Activated naive CD4-positive, alpha-beta T cell treated with anti-CD3 and anti-CD28 coated beads for 36 hours (primary cell): ENCODE measurements around the gene ITGAV. TPM values are rescaled to one million over a fixed set of nuclear protein-coding genes. Genes with fewer than 3 reads are reported as not detected.

Experiments used
- CTCF ChIA-PET: fragments of 350-600 bp; sonication (Branson Sonifier 250); formaldehyde crosslinking; loops from one replicate; lab custom pipeline; 2021; ENCODE audit warnings: antibody characterized with exemption; lab: Charles Lee
- DNase-seq: peaks from one replicate; pipeline ENCODE4 v3.0.0-alpha.2; 2020
- H3K27ac Mint-ChIP-seq: one replicate; pipeline ENCODE4 v1.8.0; 2021; ENCODE audit warnings: mild to moderate bottlenecking, mixed read lengths
- H3K27me3 Mint-ChIP-seq: one replicate; pipeline ENCODE4 v1.8.0; 2021; ENCODE audit warnings: low read depth, mixed read lengths
- H3K36me3 Mint-ChIP-seq: one replicate; pipeline ENCODE4 v1.8.0; 2021; ENCODE audit warnings: low read depth, mixed read lengths
- H3K4me1 Mint-ChIP-seq: one replicate; pipeline ENCODE4 v1.8.0; 2021; ENCODE audit warnings: low read depth, mixed read lengths
- H3K4me3 Mint-ChIP-seq: one replicate; pipeline ENCODE4 v1.8.0; 2021; ENCODE audit warnings: mild to moderate bottlenecking, moderate library complexity, mixed read lengths
- H3K9me3 Mint-ChIP-seq: one replicate; pipeline ENCODE4 v1.8.0; 2021; ENCODE audit warnings: mixed read lengths
- intact Hi-C: fragments of 100-400 bp; cut with micrococcal nuclease; formaldehyde crosslinking; loops from one replicate; pipeline ENCODE4 v1.15.1; 2023
- total RNA-seq, 2 experiments: library from RNA; stranded (reverse); gene quantifications; one replicate each; pipeline ENCODE4 v1.2.3, GENCODE V29; 2021

Gene ITGAV
- total RNA-seq, 2 experiments from 2014 or later, result 4.5 to 5.0 TPM

- intact Hi-C loops, result no loop called here
- H3K4me3 Mint-ChIP-seq, result no peak overlapping the region
- no peak overlapping the region for H3K27ac Mint-ChIP-seq
- H3K36me3 Mint-ChIP-seq, result peaks cover 3% of the 10 kb centered on the region
- peaks cover 2% of the 10 kb centered on the region for H3K4me1 Mint-ChIP-seq
- CTCF ChIA-PET, result interaction anchor here (1.6 kb wide), 1 partner anchor 13 kb away, joined by 3 read pairs; no protein-coding TSS in a partner anchor
- H3K27me3 Mint-ChIP-seq, result no peaks in the 10 kb centered on the region
- no peak for DNase-seq
- no peaks in the 10 kb centered on the region for H3K9me3 Mint-ChIP-seq
Observed at GRCh38 chr2:186599186-186599778, 9.4 kb downstream of the ITGAV start.

- Mint-ChIP-seq H3K27me3 (no peaks in the 10 kb centered on the region), H3K36me3 (peaks cover 3% of the 10 kb centered on the region), H3K4me1 (no peaks in the 10 kb centered on the region), H3K9me3 (no peaks in the 10 kb centered on the region), H3K27ac (no peak overlapping the region), H3K4me3 (no peak overlapping the region)
- intact Hi-C loops, result no loop called here
- no peak for DNase-seq
- CTCF ChIA-PET, result no interaction called here
Observed at GRCh38 chr2:186603286-186603685, 13.4 kb downstream of the ITGAV start.

- Mint-ChIP-seq H3K27me3 (no peaks in the 10 kb centered on the region), H3K27ac (no peak overlapping the region), H3K36me3 (peaks cover 1% of the 10 kb centered on the region), H3K4me3 (no peak overlapping the region), H3K4me1 (no peaks in the 10 kb centered on the region), H3K9me3 (no peaks in the 10 kb centered on the region)
- CTCF ChIA-PET, result no interaction called here
- DNase-seq, result no peak
- intact Hi-C loops, result no loop called here
Observed at GRCh38 chr2:186605041-186605440, 15.2 kb downstream of the ITGAV start.

- Mint-ChIP-seq H3K4me1 (no peaks in the 10 kb centered on the region), H3K36me3 (peaks cover under 1% of the 10 kb centered on the region), H3K9me3 (no peaks in the 10 kb centered on the region), H3K27ac (no peak overlapping the region), H3K27me3 (no peaks in the 10 kb centered on the region), H3K4me3 (no peak overlapping the region)
- CTCF ChIA-PET, result interaction anchor here (1.9 kb wide), 1 partner anchor 33 kb away, joined by 5 read pairs; no protein-coding TSS in a partner anchor
- no peak for DNase-seq
- intact Hi-C loops, result no loop called here
Observed at GRCh38 chr2:186607660-186608324, 17.9 kb downstream of the ITGAV start.

GRCh38 chr2:186610785-186611184 is 20.9 kb downstream of the ITGAV start:
- DNase-seq, result no peak
- no peaks in the 10 kb centered on the region for H3K4me1 Mint-ChIP-seq
- no peak overlapping the region for H3K27ac Mint-ChIP-seq
- no peaks in the 10 kb centered on the region for H3K27me3 Mint-ChIP-seq
- no peaks in the 10 kb centered on the region for H3K36me3 Mint-ChIP-seq
- intact Hi-C loops, result no loop called here
- no peak overlapping the region for H3K4me3 Mint-ChIP-seq
- CTCF ChIA-PET, result no interaction called here
- H3K9me3 Mint-ChIP-seq, result no peaks in the 10 kb centered on the region

- CTCF ChIA-PET, result interaction anchor here (0.7 to 1.2 kb wide), 2 partner anchors 9 to 12 kb away, joined by 3 read pairs; no protein-coding TSS in a partner anchor
- H3K4me3 Mint-ChIP-seq, result no peak overlapping the region
- H3K4me1 Mint-ChIP-seq, result no peaks in the 10 kb centered on the region
- H3K9me3 Mint-ChIP-seq, result no peaks in the 10 kb centered on the region
- H3K27ac Mint-ChIP-seq, result no peak overlapping the region
- no peak for DNase-seq
- no peaks in the 10 kb centered on the region for H3K36me3 Mint-ChIP-seq
- intact Hi-C loops, result no loop called here
- no peaks in the 10 kb centered on the region for H3K27me3 Mint-ChIP-seq
Observed at GRCh38 chr2:186611526-186611925, 21.7 kb downstream of the ITGAV start.

GRCh38 chr2:186612026-186612425 is 22.2 kb downstream of the ITGAV start:
- H3K4me3 Mint-ChIP-seq, result no peak overlapping the region
- intact Hi-C loops, result no loop called here
- DNase-seq, result no peak
- H3K27me3 Mint-ChIP-seq, result no peaks in the 10 kb centered on the region
- no peaks in the 10 kb centered on the region for H3K9me3 Mint-ChIP-seq
- no peaks in the 10 kb centered on the region for H3K4me1 Mint-ChIP-seq
- H3K27ac Mint-ChIP-seq, result no peak overlapping the region
- CTCF ChIA-PET, result interaction anchor here (0.8 to 1.2 kb wide), 2 partner anchors 12 to 22 kb away, joined by 3 read pairs; no protein-coding TSS in a partner anchor
- no peaks in the 10 kb centered on the region for H3K36me3 Mint-ChIP-seq

- Mint-ChIP-seq H3K36me3 (no peaks in the 10 kb centered on the region), H3K27me3 (no peaks in the 10 kb centered on the region), H3K9me3 (no peaks in the 10 kb centered on the region), H3K4me3 (no peak overlapping the region), H3K27ac (no peak overlapping the region), H3K4me1 (no peaks in the 10 kb centered on the region)
- intact Hi-C loops, result no loop called here
- CTCF ChIA-PET, result interaction anchor here (0.6 to 1.2 kb wide), 3 partner anchors 13 to 43 kb away, joined by 3 read pairs; no protein-coding TSS in a partner anchor
- no peak for DNase-seq
Observed at GRCh38 chr2:186612555-186613440, 22.9 kb downstream of the ITGAV start.

- intact Hi-C loops, result no loop called here
- H3K9me3 Mint-ChIP-seq, result no peaks in the 10 kb centered on the region
- H3K27me3 Mint-ChIP-seq, result no peaks in the 10 kb centered on the region
- no peaks in the 10 kb centered on the region for H3K36me3 Mint-ChIP-seq
- no peaks in the 10 kb centered on the region for H3K4me1 Mint-ChIP-seq
- CTCF ChIA-PET, result no interaction called here
- no peak overlapping the region for H3K4me3 Mint-ChIP-seq
- H3K27ac Mint-ChIP-seq, result no peak overlapping the region
- no peak for DNase-seq
Observed at GRCh38 chr2:186614373-186614772, 24.5 kb downstream of the ITGAV start.

GRCh38 chr2:186617148-186617547 is 27.3 kb downstream of the ITGAV start:
- no peak overlapping the region for H3K4me3 Mint-ChIP-seq
- no peaks in the 10 kb centered on the region for H3K27me3 Mint-ChIP-seq
- CTCF ChIA-PET, result no interaction called here
- no peak overlapping the region for H3K27ac Mint-ChIP-seq
- no peaks in the 10 kb centered on the region for H3K9me3 Mint-ChIP-seq
- DNase-seq, result no peak
- H3K4me1 Mint-ChIP-seq, result no peaks in the 10 kb centered on the region
- intact Hi-C loops, result no loop called here
- no peaks in the 10 kb centered on the region for H3K36me3 Mint-ChIP-seq

- Mint-ChIP-seq H3K36me3 (peaks cover 4% of the 10 kb centered on the region), H3K4me3 (no peak overlapping the region), H3K4me1 (no peaks in the 10 kb centered on the region), H3K9me3 (no peaks in the 10 kb centered on the region), H3K27ac (no peak overlapping the region), H3K27me3 (no peaks in the 10 kb centered on the region)
- intact Hi-C loops, result no loop called here
- DNase-seq, result no peak
- CTCF ChIA-PET, result no interaction called here
Observed at GRCh38 chr2:186617771-186618170, 27.9 kb downstream of the ITGAV start.

- Mint-ChIP-seq H3K4me1 (no peaks in the 10 kb centered on the region), H3K9me3 (no peaks in the 10 kb centered on the region), H3K27ac (no peak overlapping the region), H3K27me3 (no peaks in the 10 kb centered on the region), H3K4me3 (no peak overlapping the region), H3K36me3 (peaks cover 10% of the 10 kb centered on the region)
- intact Hi-C loops, result no loop called here
- DNase-seq, result no peak
- CTCF ChIA-PET, result no interaction called here
Observed at GRCh38 chr2:186618696-186619095, 28.8 kb downstream of the ITGAV start.
